OCI-LY1 (cell line): ENCODE data around the gene MGAT3.

Source experiments
- CTCF ChIP-seq: fragments of 200-600 bp; sonication (generic), shearing (Covaris generic); IDR thresholded peaks from 2 replicates; pipeline ENCODE4 v1.5.1; 2017; ENCODE audit warnings: mild to moderate bottlenecking, antibody characterized with exemption, low read length, moderate library complexity, mixed read lengths
- EZH2 ChIP-seq: fragments of 200-600 bp; sonication (generic), shearing (Covaris generic); IDR thresholded peaks from 2 replicates; pipeline ENCODE4 v1.8.0; 2017; ENCODE audit warnings: borderline replicate concordance, mixed run types, mild to moderate bottlenecking, antibody characterized with exemption, low read length, moderate library complexity, mixed read lengths

- no peak for TF ChIP-seq CTCF
- TF ChIP-seq EZH2: no peak
Observed at GRCh38 chr22:39468487-39469325, 11.9 kb downstream of the MGAT3 start.
